Heart left ventricle (tissue), 13 donors: ENCODE results near the gene SP3.

ENCODE experiments used
- CTCF ChIP-seq, 12 donors: fragments of 200-600 bp; sonication (generic) in 4 of 12; IDR thresholded peaks; one replicate each; pipeline versions ENCODE4 v1.5.0 to v1.8.0; 2018 to 2022; ENCODE audit warnings: antibody characterized with exemption in 12 of 12, mild to moderate bottlenecking in 5 of 12
- POLR2A ChIP-seq, 2 donors: fragments of 450-650 bp; IDR thresholded peaks; one replicate each; pipeline ENCODE4 v1.6.1; 2017; ENCODE audit warnings: antibody characterized with exemption in 2 of 2, mild to moderate bottlenecking in 2 of 2, moderate library complexity in 2 of 2
- donor health status: ischemic (EF 13 %, LVEDD 7.1; RV severe dilation, severe dysfunction).
- donor health status: DM: no; HTN: yes; CAD: no.
- donor health status: DM: no; HTN: no; CAD: no.
- donor health status: ischemic (EF 25% LVEDD 6.9; RV normal size, moderate dysfunction).
- donor health status: ischemic (EF 25% LVEDD 5.7; RV mildly dilated, moderate dysfunction).
- donor health status: ischemic (EF 35%, LVEDD 5.7; RV mildly dilated, moderate dysfunction).
- donor health status: nonischemic (EF 11% LVEDD 7.7; RV severe dilation, severe dysfunction).
- donor health status: DM: yes; HTN: yes; CAD: no.
- donor health status: PGD.
- donor health status: ischemic (EF 29% LVEDD 5.4; RV normal size, mild dysfunction).
- donor health status: nonischemic (EF 23%, LVEDD 6.1; RV moderate dilation, normal function).

- no peak for TF ChIP-seq CTCF (IDR thresholded peaks at IDR 0.05)
- no peak for TF ChIP-seq POLR2A (IDR thresholded peaks at IDR 0.05)
Measured at GRCh38 chr2:173898178-173898668, 67.0 kb downstream of the SP3 start.
